Measurements from ENCODE around the gene OR56B4. TPM values are rescaled to one million over a fixed set of nuclear protein-coding genes. Genes with fewer than 3 reads are reported as not detected.

The OR56B4 gene
- total and polyA plus RNA-seq, 4 donors = not detected

Other genes with a start within 250 kb of the OR56B4 start
- not detected for gene OR52E8, start 250.0 kb upstream of the OR56B4 start, total RNA-seq
- gene OR52E8, start 250.0 kb upstream of the OR56B4 start, polyA plus RNA-seq = not detected
- not detected for gene OR52E4, start 227.1 kb upstream of the OR56B4 start, total RNA-seq
- gene OR52E4, start 227.1 kb upstream of the OR56B4 start, polyA plus RNA-seq = not detected
- not detected for gene OR52E5, start 214.5 kb upstream of the OR56B4 start, total RNA-seq
- not detected for gene OR52E5, start 214.5 kb upstream of the OR56B4 start, polyA plus RNA-seq
- gene OR56A3, start 165.4 kb upstream of the OR56B4 start, total RNA-seq = not detected
- gene OR56A3, start 165.4 kb upstream of the OR56B4 start, polyA plus RNA-seq = not detected
- not detected for gene OR56A5, start 139.2 kb upstream of the OR56B4 start, total RNA-seq
- gene OR56A5, start 139.2 kb upstream of the OR56B4 start, polyA plus RNA-seq = not detected
- not detected for gene OR52L1, start 120.7 kb upstream of the OR56B4 start, total RNA-seq
- gene OR52L1, start 120.7 kb upstream of the OR56B4 start, polyA plus RNA-seq = not detected
- not detected for gene OR56A4, start 100.7 kb upstream of the OR56B4 start, total RNA-seq
- gene OR56A4, start 100.7 kb upstream of the OR56B4 start, polyA plus RNA-seq = not detected
- gene OR56A1, start 76.9 kb upstream of the OR56B4 start, total RNA-seq = under 1 TPM in 1 of 2 donors, not detected in 1; 0.13 TPM
- gene OR56A1, start 76.9 kb upstream of the OR56B4 start, polyA plus RNA-seq = not detected
- gene OR52B2, start 62.6 kb downstream of the OR56B4 start, total RNA-seq = not detected
- not detected for gene OR52B2, start 62.6 kb downstream of the OR56B4 start, polyA plus RNA-seq
- gene OR52W1, start 91.5 kb downstream of the OR56B4 start, total RNA-seq = not detected
- gene OR52W1, start 91.5 kb downstream of the OR56B4 start, polyA plus RNA-seq = not detected
- gene C11orf42, start 97.9 kb downstream of the OR56B4 start, total RNA-seq = not detected
- not detected for gene C11orf42, start 97.9 kb downstream of the OR56B4 start, polyA plus RNA-seq
- gene FHIP1B, start 127.0 kb downstream of the OR56B4 start, total RNA-seq = 10 to 100 TPM; 27.1 to 38.7 TPM
- 10 to 100 TPM in 1 of 2 donors, 1 to 10 TPM in 1; 9.0 to 82.1 TPM for gene FHIP1B, start 127.0 kb downstream of the OR56B4 start, polyA plus RNA-seq
- gene CNGA4, start 131.4 kb downstream of the OR56B4 start, total RNA-seq = under 1 TPM in 1 of 2 donors, not detected in 1; 0.33 TPM
- gene CNGA4, start 131.4 kb downstream of the OR56B4 start, polyA plus RNA-seq = under 1 TPM; 0.38 TPM
- gene CCKBR, start 152.2 kb downstream of the OR56B4 start, total RNA-seq = not detected
- gene CCKBR, start 152.2 kb downstream of the OR56B4 start, polyA plus RNA-seq = not detected
- gene CAVIN3, start 212.8 kb downstream of the OR56B4 start, total RNA-seq = 100 to 1,000 TPM; 167 to 176 TPM
- 100 to 1,000 TPM; 102 to 309 TPM for gene CAVIN3, start 212.8 kb downstream of the OR56B4 start, polyA plus RNA-seq